Measurements from ENCODE around the gene POLDIP2.

DNA sequence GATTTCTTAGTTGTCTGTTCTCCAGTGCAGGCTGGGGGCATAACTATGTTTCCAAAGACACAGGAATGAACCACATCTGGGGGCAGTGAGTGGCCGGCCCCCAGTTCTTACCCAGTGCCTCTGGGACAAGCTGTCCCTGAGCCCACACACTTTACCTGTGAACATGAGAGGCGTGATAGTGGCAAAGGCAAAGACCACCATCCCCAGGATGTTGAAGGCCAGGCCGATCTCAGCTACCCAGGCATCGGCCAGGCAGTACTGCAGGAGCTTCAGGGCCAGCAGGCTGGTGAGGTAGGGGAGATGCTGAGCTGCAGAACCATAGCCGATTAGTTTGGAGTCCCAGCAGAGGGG lies 47.1 kb upstream of the POLDIP2 start:
- TF ChIP-seq CBX3 (IDR thresholded peaks at IDR 0.05; ENCODE audit: borderline replicate concordance, low read depth) (no peak), NR2C2 (IDR thresholded peaks at IDR 0.05; ENCODE audit: borderline replicate concordance, control insufficient read depth, insufficient read length, low read depth) (no peak)

All from GM12878 (cell line).